Stomach (tissue), 9 donors: Measurements from ENCODE around the gene INPP5A. TPM values are rescaled to one million over a fixed set of nuclear protein-coding genes. Genes with fewer than 3 reads are reported as not detected.

Source experiments
- DNase-seq, 2 donors: peaks; one replicate each; pipeline versions ENCODE4 v3.0.0 to v3.0.0-alpha.2; 2013 to 2019
- H3K27ac ChIP-seq, 5 donors: fragments of 200-600 bp in 4 of 5; sonication (generic) in 4 of 5; one replicate each; pipeline ENCODE4 v1.5.1; 2013 to 2019; ENCODE audit warnings: mild to moderate bottlenecking in 1 of 5, moderate library complexity in 1 of 5
- H3K27me3 ChIP-seq, 3 donors: fragments of 200-600 bp; sonication (generic); one replicate each; pipeline ENCODE4 v1.5.1; 2017 to 2019; ENCODE audit warnings: mixed run types in 1 of 3
- H3K36me3 ChIP-seq, 4 donors: fragments of 200-600 bp; sonication (generic); 1 replicate in 3 of 4; 2 replicates in 1 of 4; pipeline ENCODE4 v1.5.1; 2016 to 2019
- H3K4me1 ChIP-seq, 4 donors: fragments of 200-600 bp; sonication (generic); one replicate each; pipeline ENCODE4 v1.5.1; 2016 to 2019
- H3K4me3 ChIP-seq, 4 donors: fragments of 200-600 bp; sonication (generic) in 3 of 4; one replicate each; pipeline ENCODE4 v1.5.1; 2016 to 2019; ENCODE audit warnings: mild to moderate bottlenecking in 1 of 4
- H3K9me3 ChIP-seq, 4 donors: fragments of 200-600 bp; sonication (generic); one replicate each; pipeline ENCODE4 v1.5.1; 2016 to 2019
- EP300 ChIP-seq: sonication (generic); formaldehyde crosslinking; IDR thresholded peaks from one replicate; pipeline ENCODE4 v1.6.1; 2017; ENCODE audit warnings: antibody characterized with exemption
- POLR2A ChIP-seq, 4 donors: fragments of 450-650 bp; IDR thresholded peaks; one replicate each; pipeline ENCODE4 v1.6.1; 2016; ENCODE audit warnings: antibody characterized with exemption in 4 of 4, control low read depth in 2 of 4, mild to moderate bottlenecking in 1 of 4, moderate library complexity in 1 of 4
- POLR2AphosphoS5 ChIP-seq, 3 donors: sonication (generic); formaldehyde crosslinking; IDR thresholded peaks; one replicate each; pipeline ENCODE4 v1.6.1; 2016; ENCODE audit warnings: antibody characterized with exemption in 3 of 3
- WGBS, 5 donors: extraction: QIAGEN DNeasy Blood & Tissue Kit in 3 of 5; methylation state at CpG; one replicate each; pipeline versions ENCODE4 v1.1.5 to v1.1.7; 2013 to 2018; 5-methylcytosine and 5-hydroxymethylcytosine counted together
- intact Hi-C: fragments of 100-400 bp; cut with DNase I; formaldehyde crosslinking; loops from one replicate; pipeline ENCODE4 v1.15.1; 2023; ENCODE audit warnings: low total_unique reads
- polyA plus RNA-seq, 3 donors: library from polyadenylated mRNA; stranded (reverse); fragments of 200-250 nt; gene quantifications; one replicate each; pipeline ENCODE4 v1.2.3, GENCODE V29; 2013
- total RNA-seq, 5 donors: library from RNA; depleted of rRNA; stranded (reverse); fragments of >200 nt; gene quantifications; one replicate each; pipeline versions ENCODE4 v1.1.0 to v1.2.3, GENCODE V29; 2014 to 2016
- TF ChIP-seq, protein P1 (sequence below), 7 experiments: fragments of 450-650 bp in 4 of 7; fragments of 200-600 bp in 3 of 7; sonication (generic) in 3 of 7; IDR thresholded peaks; one replicate each; pipeline ENCODE4 v1.5.1; 2016 to 2019; ENCODE audit warnings: antibody characterized with exemption in 7 of 7, control low read depth in 2 of 7, mild to moderate bottlenecking in 1 of 7
- donor health status: healthy with polysubstance abuse.
- donor health status: Bipolar disorder and iron deficiency.
- donor health status: healthy.

Gene INPP5A
- total and polyA plus RNA-seq, 8 donors: 17.2 to 72.3 (median 31.0) TPM

DNA sequence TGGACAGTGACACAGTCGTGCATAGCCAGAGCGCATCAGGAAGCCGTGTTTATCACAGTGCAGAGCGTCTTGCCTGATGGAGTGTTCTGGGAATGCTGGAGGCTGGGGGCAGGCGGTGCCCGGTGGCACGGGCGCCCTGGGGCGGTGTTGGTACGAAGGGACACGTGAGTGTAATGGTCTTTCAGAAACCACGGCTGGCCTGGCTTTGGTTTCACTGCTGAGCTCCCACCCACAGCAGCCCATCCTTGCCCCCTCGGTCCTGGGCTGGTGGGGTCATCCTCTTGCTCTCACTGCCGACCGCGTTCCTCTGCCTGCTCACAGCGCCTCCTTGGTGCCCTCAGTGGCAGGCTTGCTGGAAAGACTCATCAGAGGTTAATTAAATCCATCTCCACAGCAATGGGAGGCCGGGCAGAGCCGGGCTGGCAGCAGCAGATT is 197.8 kb downstream of the INPP5A start:
- H3K4me1 ChIP-seq: no peaks in the 10 kb centered on the region
- intact Hi-C loops: no loop called here
- H3K36me3 ChIP-seq: peaks cover 4 to 77% (median 66%) of the 10 kb centered on the region in 4 donors
- 83 to 91% (median 90%) methylated on average over 14 to 19 of the region's 19 CpGs for WGBS, 5 donors
- no peaks in the 10 kb centered on the region for H3K9me3 ChIP-seq
- H3K27ac ChIP-seq: no peak overlapping the region
- H3K27me3 ChIP-seq: no peaks in the 10 kb centered on the region
- no peak for TF ChIP-seq POLR2A (IDR thresholded peaks at IDR 0.05)
- no peak for TF ChIP-seq EP300
- TF ChIP-seq POLR2AphosphoS5 (IDR thresholded peaks at IDR 0.05): no peak
- TF ChIP-seq, protein P1, sequence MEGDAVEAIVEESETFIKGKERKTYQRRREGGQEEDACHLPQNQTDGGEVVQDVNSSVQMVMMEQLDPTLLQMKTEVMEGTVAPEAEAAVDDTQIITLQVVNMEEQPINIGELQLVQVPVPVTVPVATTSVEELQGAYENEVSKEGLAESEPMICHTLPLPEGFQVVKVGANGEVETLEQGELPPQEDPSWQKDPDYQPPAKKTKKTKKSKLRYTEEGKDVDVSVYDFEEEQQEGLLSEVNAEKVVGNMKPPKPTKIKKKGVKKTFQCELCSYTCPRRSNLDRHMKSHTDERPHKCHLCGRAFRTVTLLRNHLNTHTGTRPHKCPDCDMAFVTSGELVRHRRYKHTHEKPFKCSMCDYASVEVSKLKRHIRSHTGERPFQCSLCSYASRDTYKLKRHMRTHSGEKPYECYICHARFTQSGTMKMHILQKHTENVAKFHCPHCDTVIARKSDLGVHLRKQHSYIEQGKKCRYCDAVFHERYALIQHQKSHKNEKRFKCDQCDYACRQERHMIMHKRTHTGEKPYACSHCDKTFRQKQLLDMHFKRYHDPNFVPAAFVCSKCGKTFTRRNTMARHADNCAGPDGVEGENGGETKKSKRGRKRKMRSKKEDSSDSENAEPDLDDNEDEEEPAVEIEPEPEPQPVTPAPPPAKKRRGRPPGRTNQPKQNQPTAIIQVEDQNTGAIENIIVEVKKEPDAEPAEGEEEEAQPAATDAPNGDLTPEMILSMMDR (IDR thresholded peaks at IDR 0.05): no peak
- no peak overlapping the region for H3K4me3 ChIP-seq
- DNase-seq: peak in 1 of 2 donors; percentile 46

- H3K4me1 ChIP-seq: no peaks in the 10 kb centered on the region
- H3K27ac ChIP-seq: no peak overlapping the region
- peaks cover 4 to 74% (median 62%) of the 10 kb centered on the region in 4 donors for H3K36me3 ChIP-seq
- TF ChIP-seq, protein P1 (IDR thresholded peaks at IDR 0.05): no peak
- TF ChIP-seq EP300 (no peak), POLR2A (IDR thresholded peaks at IDR 0.05) (no peak), POLR2AphosphoS5 (IDR thresholded peaks at IDR 0.05) (no peak)
- H3K4me3 ChIP-seq: no peak overlapping the region
- no peaks in the 10 kb centered on the region for H3K9me3 ChIP-seq
- DNase-seq: no peak
- 86 to 91% (median 90%) methylated on average over 20 to 24 of the region's 24 CpGs for WGBS, 5 donors
- no peaks in the 10 kb centered on the region for H3K27me3 ChIP-seq
- intact Hi-C loops: no loop called here
Observed at GRCh38 chr10:132735923-132736391, 198.4 kb downstream of the INPP5A start.

- H3K27ac ChIP-seq: no peak overlapping the region
- intact Hi-C loops: no loop called here
- TF ChIP-seq, protein P1 (IDR thresholded peaks at IDR 0.05): no peak
- TF ChIP-seq POLR2A (IDR thresholded peaks at IDR 0.05) (no peak), EP300 (no peak), POLR2AphosphoS5 (IDR thresholded peaks at IDR 0.05) (no peak)
Observed at GRCh38 chr10:132737390-132738048, 199.9 kb downstream of the INPP5A start.

GRCh38 chr10:132738454-132739224 is 201.1 kb downstream of the INPP5A start:
- intact Hi-C loops: no loop called here
- Histone ChIP-seq H3K4me3 (no peak overlapping the region), H3K27ac (no peak overlapping the region), H3K27me3 (no peaks in the 10 kb centered on the region), H3K9me3 (no peaks in the 10 kb centered on the region), H3K36me3 (peaks cover 4 to 71% (median 58%) of the 10 kb centered on the region in 4 donors), H3K4me1 (no peaks in the 10 kb centered on the region)
- WGBS, 5 donors: 88 to 95% (median 94%) methylated on average over 17 to 25 of the region's 25 CpGs
- TF ChIP-seq, protein P1 (IDR thresholded peaks at IDR 0.05): no peak
- TF ChIP-seq POLR2AphosphoS5 (IDR thresholded peaks at IDR 0.05) (no peak), EP300 (no peak), POLR2A (IDR thresholded peaks at IDR 0.05) (no peak)
- DNase-seq: no peak

More at GRCh38 chr10:132737390-132738048, 199.9 kb downstream of the INPP5A start:
- H3K4me1 ChIP-seq: no peaks in the 10 kb centered on the region
- H3K9me3 ChIP-seq: no peaks in the 10 kb centered on the region
- DNase-seq: no peak
- WGBS, 5 donors: 84 to 90% (median 87%) methylated on average over 16 of the region's 16 CpGs
- no peak overlapping the region for H3K4me3 ChIP-seq
- no peaks in the 10 kb centered on the region for H3K27me3 ChIP-seq
- H3K36me3 ChIP-seq: peaks cover 4 to 74% (median 65%) of the 10 kb centered on the region in 4 donors
